KMS-11 (cell line): ENCODE results near the gene GNL3.

ENCODE experiments used
- H2AFZ ChIP-seq: fragments of 200-600 bp; sonication (generic); 2 replicates; pipeline ENCODE4 v1.6.1; 2016; ENCODE audit warnings: antibody characterized with exemption, mixed run types, low read depth
- H3K27ac ChIP-seq: fragments of 200-600 bp; sonication (generic); 2 replicates; pipeline ENCODE4 v1.6.1; 2016; ENCODE audit warnings: mild to moderate bottlenecking, mixed run types
- H3K27me3 ChIP-seq: fragments of 200-600 bp; sonication (generic); 2 replicates; pipeline ENCODE4 v1.6.1; 2017; ENCODE audit warnings: mild to moderate bottlenecking, low read depth, mixed run types, moderate library complexity; ENCODE audit not compliant: insufficient read depth
- H3K36me3 ChIP-seq: fragments of 200-600 bp; sonication (generic); 2 replicates; pipeline ENCODE4 v1.6.1; 2017; ENCODE audit warnings: mild to moderate bottlenecking, mixed run types; ENCODE audit not compliant: insufficient read depth
- H3K4me1 ChIP-seq: fragments of 200-600 bp; sonication (generic); 2 replicates; pipeline ENCODE4 v1.6.1; 2016; ENCODE audit warnings: mild to moderate bottlenecking, low read depth, mixed run types; ENCODE audit not compliant: poor library complexity, severe bottlenecking
- H3K4me2 ChIP-seq: fragments of 200-600 bp; sonication (generic); 2 replicates; pipeline ENCODE4 v1.7.0; 2016; ENCODE audit warnings: mild to moderate bottlenecking, mixed run types
- H3K4me3 ChIP-seq: fragments of 200-600 bp; sonication (generic); IDR thresholded peaks from 2 replicates; pipeline ENCODE4 v1.6.1; 2017; ENCODE audit warnings: low read depth, low read length, mixed read lengths; ENCODE audit not compliant: insufficient read depth
- H3K79me2 ChIP-seq: fragments of 200-600 bp; sonication (generic); 2 replicates; pipeline ENCODE4 v1.6.1; 2016; ENCODE audit warnings: low read depth, mixed run types; ENCODE audit not compliant: insufficient read depth
- H3K9ac ChIP-seq: fragments of 200-600 bp; sonication (generic); 2 replicates; pipeline ENCODE4 v1.6.1; 2016; ENCODE audit warnings: mild to moderate bottlenecking, mixed run types
- H4K20me1 ChIP-seq: fragments of 200-600 bp; sonication (generic); 2 replicates; pipeline ENCODE4 v1.6.1; 2016; ENCODE audit warnings: mild to moderate bottlenecking, mixed run types; ENCODE audit not compliant: insufficient read depth
- TF ChIP-seq, protein P1 (sequence below): fragments of 200-600 bp; sonication (generic); conservative IDR thresholded peaks from 2 replicates; pipeline ENCODE4 v1.6.1; 2017; ENCODE audit warnings: low read depth, mild to moderate bottlenecking, antibody characterized with exemption, low read length, moderate library complexity, mixed read lengths

Gene GNL3

GRCh38 chr3:52743721-52744120, 57.9 kb downstream of the GNL3 start:
- H3K4me3 ChIP-seq, result no peak overlapping the region
- no peaks in the 10 kb centered on the region for H3K27me3 ChIP-seq
- no peaks in the 10 kb centered on the region for H3K4me1 ChIP-seq
- no peak overlapping the region for H3K27ac ChIP-seq
- H3K9ac ChIP-seq, result no peak overlapping the region
- TF ChIP-seq, protein P1, sequence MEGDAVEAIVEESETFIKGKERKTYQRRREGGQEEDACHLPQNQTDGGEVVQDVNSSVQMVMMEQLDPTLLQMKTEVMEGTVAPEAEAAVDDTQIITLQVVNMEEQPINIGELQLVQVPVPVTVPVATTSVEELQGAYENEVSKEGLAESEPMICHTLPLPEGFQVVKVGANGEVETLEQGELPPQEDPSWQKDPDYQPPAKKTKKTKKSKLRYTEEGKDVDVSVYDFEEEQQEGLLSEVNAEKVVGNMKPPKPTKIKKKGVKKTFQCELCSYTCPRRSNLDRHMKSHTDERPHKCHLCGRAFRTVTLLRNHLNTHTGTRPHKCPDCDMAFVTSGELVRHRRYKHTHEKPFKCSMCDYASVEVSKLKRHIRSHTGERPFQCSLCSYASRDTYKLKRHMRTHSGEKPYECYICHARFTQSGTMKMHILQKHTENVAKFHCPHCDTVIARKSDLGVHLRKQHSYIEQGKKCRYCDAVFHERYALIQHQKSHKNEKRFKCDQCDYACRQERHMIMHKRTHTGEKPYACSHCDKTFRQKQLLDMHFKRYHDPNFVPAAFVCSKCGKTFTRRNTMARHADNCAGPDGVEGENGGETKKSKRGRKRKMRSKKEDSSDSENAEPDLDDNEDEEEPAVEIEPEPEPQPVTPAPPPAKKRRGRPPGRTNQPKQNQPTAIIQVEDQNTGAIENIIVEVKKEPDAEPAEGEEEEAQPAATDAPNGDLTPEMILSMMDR, result no peak
- no peaks in the 10 kb centered on the region for H3K36me3 ChIP-seq
- H3K4me2 ChIP-seq, result no peak overlapping the region
- H2AFZ ChIP-seq, result no peak overlapping the region
- no peaks in the 10 kb centered on the region for H4K20me1 ChIP-seq
- no peaks in the 10 kb centered on the region for H3K79me2 ChIP-seq
